T-helper 2 cell treated with Interferon-gamma antibody and Interleukin-4, amounts not matched to agents 5 μg/mL and 100 μg/mL, for 36 hours (primary cell): ENCODE data around the gene RBMS1.

ENCODE experiments used
- DNase-seq: peaks from one replicate; pipeline ENCODE4 v3.0.0; 2021; ENCODE audit warnings: low spot score
- H3K27ac Mint-ChIP-seq: one replicate; pipeline ENCODE4 v1.8.0; 2021; ENCODE audit warnings: mild to moderate bottlenecking, mixed read lengths
- H3K27me3 Mint-ChIP-seq: one replicate; pipeline ENCODE4 v1.8.0; 2021; ENCODE audit warnings: low read depth, mixed read lengths
- H3K36me3 Mint-ChIP-seq: one replicate; pipeline ENCODE4 v1.8.0; 2021; ENCODE audit warnings: low read depth, mixed read lengths
- H3K4me1 Mint-ChIP-seq: one replicate; pipeline ENCODE4 v1.8.0; 2021; ENCODE audit warnings: low read depth, mixed read lengths
- H3K4me3 Mint-ChIP-seq: one replicate; pipeline ENCODE4 v1.8.0; 2022; ENCODE audit warnings: mild to moderate bottlenecking, moderate library complexity, mixed read lengths
- H3K9me3 Mint-ChIP-seq: one replicate; pipeline ENCODE4 v1.8.0; 2021; ENCODE audit warnings: mixed read lengths

The RBMS1 gene

DNA sequence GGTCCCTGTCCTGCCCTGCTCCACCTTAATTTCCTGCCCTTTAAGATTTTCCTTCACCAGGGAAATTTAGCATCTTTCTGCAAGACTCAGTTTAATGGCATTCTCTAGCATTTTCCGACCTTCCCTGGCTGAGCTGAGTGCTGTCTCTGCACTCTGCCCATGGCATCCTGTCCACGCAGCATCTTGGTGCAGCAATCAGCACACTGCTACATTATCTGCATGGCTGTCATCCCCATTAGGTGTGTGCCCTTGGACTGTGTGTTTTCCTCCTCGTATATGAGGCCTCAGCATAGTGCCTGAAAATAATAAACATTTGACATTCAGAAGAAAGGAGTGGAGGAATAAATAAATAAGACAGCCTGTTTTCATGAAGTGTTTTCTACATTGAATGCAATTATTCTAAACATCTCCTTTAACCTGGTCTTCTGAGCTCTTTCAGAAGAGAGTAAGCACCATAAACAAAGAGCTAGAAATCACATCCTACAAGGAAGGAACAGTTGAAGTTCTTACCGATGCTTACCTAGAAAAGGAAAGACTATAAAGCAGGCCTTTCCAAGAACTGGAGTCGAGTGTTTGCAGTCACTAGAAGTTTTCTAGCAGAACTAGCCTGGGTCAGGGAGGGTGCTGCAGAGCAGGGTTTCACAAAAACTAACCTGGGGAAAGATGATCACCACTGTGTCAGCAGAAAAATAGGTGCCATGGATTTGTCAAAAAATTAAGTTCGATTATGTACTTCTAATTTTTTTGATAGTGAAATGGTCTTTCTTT, 162.2 kb downstream of the RBMS1 start:
- no peaks in the 10 kb centered on the region for H3K9me3 Mint-ChIP-seq
- H3K36me3 Mint-ChIP-seq: peaks cover 11% of the 10 kb centered on the region
- peaks cover 73% of the 10 kb centered on the region for H3K4me1 Mint-ChIP-seq
- peak overlapping the region; percentile 59 for H3K27ac Mint-ChIP-seq
- peak overlapping the region; percentile 49 for H3K4me3 Mint-ChIP-seq
- DNase-seq: no peak
- H3K27me3 Mint-ChIP-seq: no peaks in the 10 kb centered on the region

DNA sequence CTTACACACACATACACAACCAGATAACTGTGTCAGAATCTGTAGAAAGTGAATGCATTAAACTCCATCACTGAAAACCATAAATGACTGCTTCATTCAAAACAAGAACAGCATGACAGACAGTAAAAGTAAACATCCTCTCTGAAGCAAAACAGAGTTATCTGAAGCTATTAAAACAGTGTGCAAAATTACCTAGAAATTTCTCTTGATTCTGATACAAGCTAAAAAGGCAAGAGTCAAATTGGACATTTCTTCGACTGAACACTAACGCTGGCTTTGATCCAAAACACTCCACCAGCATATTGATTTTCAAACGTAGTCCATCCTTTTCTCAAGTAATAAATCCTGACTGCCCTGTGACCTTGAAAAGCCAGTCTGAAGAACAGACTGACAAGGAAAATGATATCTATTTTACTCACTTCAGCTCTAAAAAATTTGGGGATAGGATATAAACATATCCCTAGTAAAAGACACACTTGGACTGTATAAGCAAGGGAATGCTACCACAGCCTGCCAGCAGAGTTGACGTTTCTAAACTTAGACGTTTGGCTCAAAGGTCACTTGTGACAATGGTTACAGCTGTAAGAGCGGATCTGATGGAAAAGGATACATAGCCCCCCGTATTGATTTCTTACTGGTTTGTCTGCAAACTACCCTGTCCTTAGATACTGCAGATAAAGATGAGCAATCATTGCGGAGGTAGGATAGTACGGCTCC, 164.6 kb downstream of the RBMS1 start:
- DNase-seq: no peak
- no peak overlapping the region for H3K4me3 Mint-ChIP-seq
- peaks cover 13% of the 10 kb centered on the region for H3K36me3 Mint-ChIP-seq
- H3K9me3 Mint-ChIP-seq: no peaks in the 10 kb centered on the region
- no peak overlapping the region for H3K27ac Mint-ChIP-seq
- peaks cover 68% of the 10 kb centered on the region for H3K4me1 Mint-ChIP-seq
- no peaks in the 10 kb centered on the region for H3K27me3 Mint-ChIP-seq

GRCh38 chr2:160326786-160327185, 166.8 kb downstream of the RBMS1 start:
- Mint-ChIP-seq H3K27me3 (peaks cover 5% of the 10 kb centered on the region), H3K4me3 (no peak overlapping the region), H3K4me1 (peaks cover 62% of the 10 kb centered on the region), H3K9me3 (no peaks in the 10 kb centered on the region), H3K36me3 (peaks cover 14% of the 10 kb centered on the region), H3K27ac (no peak overlapping the region)
- DNase-seq: no peak

DNA sequence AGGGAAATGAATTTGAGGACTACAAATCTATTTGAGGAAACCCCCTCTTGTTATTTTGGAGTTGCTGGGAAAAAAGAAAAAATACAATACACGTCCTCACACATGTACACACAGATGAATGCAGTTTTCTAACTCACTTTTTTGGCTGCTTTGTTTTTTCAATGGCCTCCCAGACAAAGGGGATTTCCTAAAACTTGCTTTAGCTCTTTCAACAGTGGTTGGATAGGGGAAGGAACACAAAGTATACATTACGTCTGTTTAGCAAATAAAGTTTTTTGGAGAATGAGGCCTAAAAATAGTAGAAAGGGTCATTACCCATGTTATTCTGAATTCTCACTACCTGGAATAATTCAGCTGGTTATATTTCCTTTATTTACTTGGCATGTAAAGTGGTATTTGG, 168.2 kb downstream of the RBMS1 start:
- no peak overlapping the region for H3K27ac Mint-ChIP-seq
- no peaks in the 10 kb centered on the region for H3K9me3 Mint-ChIP-seq
- peaks cover 10% of the 10 kb centered on the region for H3K36me3 Mint-ChIP-seq
- H3K27me3 Mint-ChIP-seq: peaks cover 9% of the 10 kb centered on the region
- no peak for DNase-seq
- H3K4me3 Mint-ChIP-seq: no peak overlapping the region
- H3K4me1 Mint-ChIP-seq: peaks cover 59% of the 10 kb centered on the region

DNA sequence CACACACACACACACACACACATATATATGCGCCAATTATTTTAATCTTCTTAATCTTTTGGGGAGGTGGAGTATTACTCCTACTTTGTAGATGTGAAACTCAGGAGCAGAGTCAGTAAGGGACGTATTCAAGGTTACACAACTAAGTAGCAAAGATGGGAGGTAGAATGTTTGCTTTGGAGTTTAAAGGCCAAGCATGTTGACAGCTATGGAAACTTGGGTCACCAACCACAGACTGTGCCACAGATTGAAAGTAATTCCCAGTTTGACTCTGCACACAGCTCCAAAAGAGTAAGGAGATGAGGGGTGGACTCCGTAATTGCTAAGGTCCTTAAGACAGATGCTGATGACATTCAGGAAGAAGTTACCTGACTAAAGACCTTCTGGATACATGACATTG, 168.7 kb downstream of the RBMS1 start:
- H3K9me3 Mint-ChIP-seq: no peaks in the 10 kb centered on the region
- peaks cover 7% of the 10 kb centered on the region for H3K36me3 Mint-ChIP-seq
- peaks cover 9% of the 10 kb centered on the region for H3K27me3 Mint-ChIP-seq
- no peak overlapping the region for H3K27ac Mint-ChIP-seq
- no peak for DNase-seq
- no peak overlapping the region for H3K4me3 Mint-ChIP-seq
- H3K4me1 Mint-ChIP-seq: peaks cover 54% of the 10 kb centered on the region

DNA sequence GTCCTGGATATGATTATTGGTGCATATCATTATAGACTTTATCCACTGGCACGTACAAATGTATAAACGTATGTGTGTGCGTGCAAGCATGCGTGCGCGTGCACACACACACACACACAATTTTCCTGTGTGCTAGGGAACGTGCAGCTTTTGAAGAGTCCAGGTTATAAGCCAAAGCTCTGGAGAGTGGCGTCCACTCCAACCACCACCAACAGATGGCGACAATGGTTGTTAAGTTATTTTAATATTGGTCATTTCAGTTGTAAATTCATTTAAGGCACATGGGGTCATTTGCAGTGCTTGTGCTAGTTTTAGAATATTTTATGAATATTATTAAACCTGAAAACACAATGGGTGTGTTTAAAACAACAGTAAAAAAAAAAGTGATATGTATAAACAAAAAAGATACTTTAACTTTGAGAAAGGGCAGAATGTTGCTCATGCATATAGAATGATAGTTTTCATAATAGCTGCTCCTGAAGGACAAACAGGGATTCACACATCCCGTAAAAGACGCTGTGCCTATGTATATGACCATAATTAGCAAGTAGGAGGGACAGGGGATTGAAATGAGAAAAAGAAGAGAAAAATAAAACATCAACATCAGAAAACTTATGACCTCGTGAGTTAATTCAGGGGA, 169.3 kb downstream of the RBMS1 start:
- Mint-ChIP-seq H3K9me3 (no peaks in the 10 kb centered on the region), H3K27me3 (peaks cover 9% of the 10 kb centered on the region), H3K36me3 (peaks cover 4% of the 10 kb centered on the region), H3K4me3 (no peak overlapping the region), H3K27ac (no peak overlapping the region), H3K4me1 (peaks cover 49% of the 10 kb centered on the region)
- peak; percentile 23 for DNase-seq

DNA sequence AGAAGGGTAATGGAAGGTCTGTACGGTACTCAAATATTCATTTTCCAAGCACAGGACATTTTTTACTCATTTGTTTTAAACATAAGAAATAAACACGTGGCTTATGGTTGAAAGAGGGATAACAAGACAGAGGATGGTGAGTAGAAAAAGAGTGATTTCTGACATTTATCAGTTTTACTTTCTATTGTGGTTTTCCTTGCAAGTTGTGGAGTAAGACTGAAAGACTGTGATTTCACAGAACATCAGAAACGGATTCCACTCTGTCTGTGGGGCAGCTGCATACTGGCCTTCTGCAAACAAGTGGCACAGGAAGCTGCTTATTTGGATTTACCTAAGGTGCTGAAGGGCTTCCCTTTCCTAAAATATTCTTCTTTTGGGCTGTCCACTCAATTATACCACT, 171.3 kb downstream of the RBMS1 start:
- Mint-ChIP-seq H3K36me3 (peaks cover 4% of the 10 kb centered on the region), H3K9me3 (no peaks in the 10 kb centered on the region), H3K27me3 (peaks cover 9% of the 10 kb centered on the region), H3K4me1 (peaks cover 37% of the 10 kb centered on the region), H3K27ac (no peak overlapping the region), H3K4me3 (no peak overlapping the region)
- peak; percentile 16 for DNase-seq

DNA sequence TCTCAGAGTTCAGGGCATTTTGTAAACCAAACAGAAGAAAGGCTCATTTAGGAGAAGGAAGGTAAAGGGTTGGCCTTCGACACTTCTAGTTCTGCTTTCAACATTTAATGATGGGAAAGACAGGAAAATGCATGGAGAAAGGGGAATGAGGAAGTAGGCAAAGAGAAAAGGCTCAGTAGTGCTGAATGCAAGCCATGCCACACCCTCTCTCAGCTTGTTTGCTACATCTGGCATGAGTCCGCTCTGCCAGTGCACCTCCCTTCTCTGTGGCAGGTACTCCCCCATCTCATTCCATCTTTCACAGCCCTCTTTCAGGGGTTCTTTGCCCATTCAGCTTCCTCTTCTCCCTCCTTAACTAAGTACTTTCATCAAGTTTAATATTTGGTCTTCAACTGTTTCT, 172.6 kb downstream of the RBMS1 start:
- H3K27ac Mint-ChIP-seq: no peak overlapping the region

GRCh38 chr2:160319700-160320099, 173.9 kb downstream of the RBMS1 start:
- no peak overlapping the region for H3K4me3 Mint-ChIP-seq
- no peak for DNase-seq
- H3K36me3 Mint-ChIP-seq: peaks cover 9% of the 10 kb centered on the region
- H3K27me3 Mint-ChIP-seq: peaks cover 9% of the 10 kb centered on the region
- H3K9me3 Mint-ChIP-seq: no peaks in the 10 kb centered on the region
- peaks cover 25% of the 10 kb centered on the region for H3K4me1 Mint-ChIP-seq
- no peak overlapping the region for H3K27ac Mint-ChIP-seq

More for the DNA sequence above, 172.6 kb downstream of the RBMS1 start:
- Mint-ChIP-seq H3K4me3 (no peak overlapping the region), H3K36me3 (peaks cover 9% of the 10 kb centered on the region), H3K9me3 (no peaks in the 10 kb centered on the region), H3K4me1 (peaks cover 33% of the 10 kb centered on the region), H3K27me3 (peaks cover 9% of the 10 kb centered on the region)
- DNase-seq: no peak

- no peak overlapping the region for H3K4me3 Mint-ChIP-seq
- H3K4me1 Mint-ChIP-seq: peaks cover 19% of the 10 kb centered on the region
- H3K27me3 Mint-ChIP-seq: peaks cover 9% of the 10 kb centered on the region
- no peak overlapping the region for H3K27ac Mint-ChIP-seq
- H3K9me3 Mint-ChIP-seq: no peaks in the 10 kb centered on the region
- peaks cover 8% of the 10 kb centered on the region for H3K36me3 Mint-ChIP-seq
- DNase-seq: no peak
Measured at GRCh38 chr2:160318218-160318617, 175.4 kb downstream of the RBMS1 start.

DNA sequence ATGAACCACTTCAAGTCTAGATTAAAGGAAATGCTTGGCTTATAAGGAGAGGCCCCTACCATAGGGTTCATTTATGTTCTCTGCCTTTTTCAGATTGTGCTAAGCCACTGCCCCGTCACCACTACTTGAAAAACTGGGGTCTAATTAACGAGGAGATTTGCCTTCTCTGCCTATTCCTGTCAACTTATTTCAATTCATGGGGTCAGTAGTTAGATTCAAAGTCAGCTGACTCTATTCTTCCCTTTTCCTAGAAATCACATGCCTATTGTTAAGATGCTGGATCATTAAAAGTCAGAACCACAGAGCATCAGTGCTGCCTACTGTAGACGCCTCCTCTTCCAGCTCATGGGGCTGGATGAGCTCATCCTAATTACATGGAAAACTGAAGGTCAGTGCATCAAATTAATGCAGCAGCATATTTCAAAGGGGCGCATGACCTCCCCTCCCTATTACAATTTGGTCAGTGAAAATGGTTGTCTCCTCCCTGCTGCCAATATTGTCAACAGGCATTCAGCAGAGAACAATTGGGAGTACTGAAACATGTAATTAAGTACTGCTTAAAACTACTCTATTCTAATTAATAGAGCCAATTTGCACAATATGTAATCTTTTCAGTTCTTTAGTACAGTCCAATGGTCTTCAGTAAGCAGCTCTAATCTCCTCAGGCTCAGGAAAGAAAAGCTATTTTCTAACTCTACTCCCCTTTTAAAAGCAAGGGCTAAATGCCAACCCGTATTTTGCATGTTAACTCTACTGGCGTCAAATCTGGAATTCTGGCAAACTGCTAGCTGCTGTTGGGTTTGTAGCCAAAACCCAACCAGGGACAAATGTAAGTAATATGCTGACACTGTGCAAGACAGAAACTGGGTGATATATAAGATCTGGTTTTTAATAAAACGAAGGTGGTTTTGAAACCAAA, 176.2 kb downstream of the RBMS1 start:
- no peak overlapping the region for H3K4me3 Mint-ChIP-seq
- peaks cover 14% of the 10 kb centered on the region for H3K4me1 Mint-ChIP-seq

GRCh38 chr2:160315337-160315736, 178.3 kb downstream of the RBMS1 start:
- no peak for DNase-seq
- H3K27me3 Mint-ChIP-seq: no peaks in the 10 kb centered on the region
- H3K36me3 Mint-ChIP-seq: peaks cover 10% of the 10 kb centered on the region
- H3K4me3 Mint-ChIP-seq: no peak overlapping the region
- H3K27ac Mint-ChIP-seq: no peak overlapping the region
- no peaks in the 10 kb centered on the region for H3K4me1 Mint-ChIP-seq
- no peaks in the 10 kb centered on the region for H3K9me3 Mint-ChIP-seq

More for the DNA sequence above, 176.2 kb downstream of the RBMS1 start:
- no peak overlapping the region for H3K27ac Mint-ChIP-seq
- H3K36me3 Mint-ChIP-seq: peaks cover 8% of the 10 kb centered on the region
- H3K27me3 Mint-ChIP-seq: peaks cover 7% of the 10 kb centered on the region
- no peak for DNase-seq
- H3K9me3 Mint-ChIP-seq: no peaks in the 10 kb centered on the region

DNA sequence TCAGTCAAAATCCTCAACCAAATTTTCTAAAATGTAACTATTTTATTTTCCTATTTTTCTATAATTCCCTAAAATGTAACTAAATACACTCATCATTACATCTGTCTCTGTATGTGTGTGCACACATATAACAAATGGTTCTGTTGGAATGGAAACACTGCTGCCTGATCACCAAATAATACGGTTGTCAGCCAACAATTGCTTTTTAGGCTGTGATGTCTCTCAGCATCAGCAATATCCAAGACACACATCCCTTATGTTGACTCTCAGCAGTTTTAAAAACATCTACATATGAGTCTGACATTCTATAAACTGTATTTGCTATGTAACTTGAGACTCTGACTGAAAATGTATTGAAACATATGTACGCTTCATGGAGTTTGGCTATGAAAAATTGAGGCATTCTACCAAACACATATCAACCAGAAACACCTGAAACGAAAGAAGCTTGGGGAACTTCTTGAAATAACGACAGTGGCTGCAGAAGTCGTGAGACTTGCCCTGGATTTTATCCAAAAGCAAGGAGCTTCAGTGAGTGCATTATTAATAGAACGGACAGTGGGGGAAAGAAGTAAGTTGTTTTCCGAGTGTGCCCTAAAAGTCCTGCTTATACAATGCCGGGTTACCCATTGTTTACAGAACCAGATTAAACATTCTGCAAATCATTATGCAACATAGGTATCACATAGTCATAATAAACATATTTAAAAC, 183.3 kb downstream of the RBMS1 start:
- peaks cover 22% of the 10 kb centered on the region for H3K36me3 Mint-ChIP-seq
- no peaks in the 10 kb centered on the region for H3K9me3 Mint-ChIP-seq
- no peaks in the 10 kb centered on the region for H3K27me3 Mint-ChIP-seq
- H3K4me3 Mint-ChIP-seq: no peak overlapping the region
- H3K4me1 Mint-ChIP-seq: no peaks in the 10 kb centered on the region
- no peak for DNase-seq
- no peak overlapping the region for H3K27ac Mint-ChIP-seq
